GM21529 (cell line): ENCODE results near the gene USP11.

Experiments
- ATAC-seq: cut with Tn5 transposase; IDR thresholded peaks from one replicate; pipeline ENCODE4 v1.9.1; 2021; ENCODE audit not compliant: unreplicated experiment

The USP11 gene

DNA sequence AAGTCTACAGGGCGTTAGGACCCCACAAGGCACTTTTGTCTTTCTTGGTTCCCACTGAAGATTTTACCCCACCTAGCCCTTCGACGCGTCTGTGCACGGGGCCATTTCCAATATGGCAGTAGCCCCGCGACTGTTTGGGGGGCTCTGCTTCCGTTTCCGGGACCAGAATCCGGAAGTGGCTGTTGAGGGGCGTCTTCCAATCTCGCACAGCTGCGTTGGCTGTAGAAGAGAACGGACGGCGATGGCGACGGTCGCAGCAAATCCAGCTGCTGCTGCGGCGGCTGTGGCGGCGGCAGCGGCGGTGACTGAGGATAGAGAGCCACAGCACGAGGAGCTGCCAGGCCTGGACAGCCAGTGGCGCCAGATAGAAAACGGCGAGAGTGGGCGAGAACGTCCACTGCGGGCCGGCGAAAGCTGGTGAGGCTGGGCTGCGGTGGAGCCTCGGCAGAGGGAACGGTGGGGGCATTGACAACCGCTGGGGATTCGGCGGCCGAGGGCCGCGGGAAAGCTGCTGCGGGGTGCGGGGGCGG lies at the start of gene USP11:
Gene USP11, plus strand, starts transcription at position 207 of the 530 bp plus-strand sequence. Its CDS starts 35 bp downstream, at position 242.
- ATAC-seq: peak; percentile 29

DNA sequence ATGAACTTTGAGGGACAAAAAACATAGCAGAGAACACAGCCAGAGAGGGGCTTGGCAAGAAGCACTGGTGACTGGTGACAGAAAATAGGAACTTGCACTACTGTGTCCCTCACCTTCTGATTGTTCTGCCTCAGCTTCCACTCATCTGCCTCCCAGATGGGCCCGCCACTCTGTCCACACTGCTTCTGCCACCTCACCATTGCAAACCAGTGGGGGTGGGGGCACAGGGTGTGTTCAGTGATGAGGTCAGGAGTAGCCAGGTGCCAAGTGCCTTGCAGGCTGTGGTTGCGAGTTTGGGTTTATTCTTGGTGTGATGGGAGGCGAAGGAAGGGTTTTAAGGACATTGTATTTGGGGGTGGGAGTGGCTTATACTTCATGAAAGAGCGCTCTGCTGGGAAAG lies 48.3 kb upstream of the USP11 start:
- no peak for ATAC-seq

DNA sequence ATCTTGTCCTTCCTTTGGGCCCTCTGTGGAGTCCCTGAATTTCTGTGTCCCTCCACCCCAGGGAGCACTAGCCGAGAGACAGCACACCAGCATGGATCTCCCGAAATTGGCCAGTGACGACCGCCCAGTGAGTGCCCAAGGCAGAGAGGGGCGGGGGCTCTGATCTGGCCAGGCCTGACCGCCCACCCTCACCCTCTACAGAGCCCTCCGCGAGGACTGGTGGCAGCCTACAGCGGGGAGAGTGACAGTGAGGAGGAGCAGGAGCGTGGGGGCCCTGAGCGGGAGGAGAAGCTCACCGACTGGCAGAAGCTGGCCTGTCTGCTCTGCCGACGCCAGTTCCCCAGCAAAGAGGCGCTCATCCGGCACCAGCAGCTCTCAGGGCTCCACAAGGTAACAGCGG lies 47.6 kb upstream of the USP11 start:
- no peak for ATAC-seq

DNA sequence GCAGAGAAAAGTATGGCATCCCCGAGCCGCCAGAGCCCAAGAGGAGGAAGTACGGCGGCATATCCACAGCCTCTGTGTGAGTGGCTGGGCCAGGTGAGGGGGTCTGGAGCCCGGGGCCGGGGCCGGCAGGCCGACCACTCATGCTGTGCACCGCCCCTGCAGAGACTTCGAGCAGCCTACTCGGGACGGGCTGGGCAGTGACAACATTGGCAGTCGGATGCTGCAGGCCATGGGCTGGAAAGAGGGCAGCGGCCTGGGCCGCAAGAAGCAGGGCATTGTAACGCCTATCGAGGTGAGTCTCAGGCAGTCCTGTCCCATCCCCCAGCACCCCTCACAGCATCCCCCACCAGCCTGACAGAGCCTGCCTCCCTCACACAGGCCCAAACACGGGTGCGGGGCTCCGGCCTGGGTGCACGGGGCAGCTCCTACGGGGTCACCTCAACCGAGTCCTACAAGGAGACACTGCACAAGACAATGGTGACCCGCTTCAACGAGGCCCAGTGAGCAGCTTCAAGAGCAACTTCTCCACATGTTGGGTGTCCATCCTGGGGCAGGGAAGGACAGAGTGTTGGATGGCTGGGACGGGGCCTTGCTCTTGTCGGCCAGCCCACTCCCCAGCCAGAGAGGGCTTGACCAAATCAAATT lies 46.6 kb upstream of the USP11 start:
- no peak for ATAC-seq

DNA sequence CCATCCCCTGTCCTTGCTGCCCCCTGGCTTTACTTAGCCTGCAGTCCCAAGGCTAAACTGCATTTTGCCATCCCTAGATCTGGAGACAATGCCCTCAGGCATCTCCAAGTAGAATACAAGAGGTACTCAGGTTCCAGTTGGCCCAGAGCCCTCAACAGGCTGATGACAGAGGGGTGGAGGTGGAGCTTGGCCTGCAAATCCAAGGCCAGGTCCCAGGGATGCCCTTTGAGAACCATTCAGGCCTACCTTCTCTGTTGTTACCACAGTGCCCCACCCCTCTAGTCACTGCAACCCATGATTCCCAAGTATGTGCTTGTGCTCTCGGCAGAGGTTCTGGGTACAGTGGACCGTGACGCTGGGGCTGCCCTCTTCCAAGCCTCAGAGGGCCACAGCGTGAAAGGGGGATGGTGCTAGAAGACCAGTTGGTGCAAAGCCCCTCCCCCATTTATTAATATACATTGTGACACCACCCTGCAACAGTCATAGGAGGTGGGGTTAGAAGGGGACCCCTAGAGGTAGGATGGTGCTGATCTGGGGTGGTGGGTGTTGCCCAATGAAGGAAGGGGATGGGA lies 45.6 kb upstream of the USP11 start:
- ATAC-seq: no peak

DNA sequence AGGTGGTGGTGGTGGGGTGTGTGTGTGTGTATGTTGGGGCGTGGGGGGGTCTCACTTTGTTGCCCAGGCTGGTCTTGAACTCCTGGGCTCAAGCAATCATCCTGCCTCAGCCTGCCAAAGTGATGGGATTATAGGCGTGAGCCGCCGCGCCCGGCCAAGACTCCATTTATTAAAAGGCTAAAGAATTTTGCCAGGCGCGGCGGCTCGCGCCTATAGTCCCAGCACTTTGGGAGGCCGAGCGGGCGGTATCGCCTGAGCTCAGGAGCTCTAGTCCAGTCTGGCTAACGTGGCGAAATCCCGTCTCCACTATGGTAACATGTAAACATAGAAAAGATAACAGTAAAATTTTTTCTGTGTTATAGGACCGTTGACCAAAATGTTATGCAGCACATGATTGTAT lies 42.9 kb upstream of the USP11 start:
- no peak for ATAC-seq

DNA sequence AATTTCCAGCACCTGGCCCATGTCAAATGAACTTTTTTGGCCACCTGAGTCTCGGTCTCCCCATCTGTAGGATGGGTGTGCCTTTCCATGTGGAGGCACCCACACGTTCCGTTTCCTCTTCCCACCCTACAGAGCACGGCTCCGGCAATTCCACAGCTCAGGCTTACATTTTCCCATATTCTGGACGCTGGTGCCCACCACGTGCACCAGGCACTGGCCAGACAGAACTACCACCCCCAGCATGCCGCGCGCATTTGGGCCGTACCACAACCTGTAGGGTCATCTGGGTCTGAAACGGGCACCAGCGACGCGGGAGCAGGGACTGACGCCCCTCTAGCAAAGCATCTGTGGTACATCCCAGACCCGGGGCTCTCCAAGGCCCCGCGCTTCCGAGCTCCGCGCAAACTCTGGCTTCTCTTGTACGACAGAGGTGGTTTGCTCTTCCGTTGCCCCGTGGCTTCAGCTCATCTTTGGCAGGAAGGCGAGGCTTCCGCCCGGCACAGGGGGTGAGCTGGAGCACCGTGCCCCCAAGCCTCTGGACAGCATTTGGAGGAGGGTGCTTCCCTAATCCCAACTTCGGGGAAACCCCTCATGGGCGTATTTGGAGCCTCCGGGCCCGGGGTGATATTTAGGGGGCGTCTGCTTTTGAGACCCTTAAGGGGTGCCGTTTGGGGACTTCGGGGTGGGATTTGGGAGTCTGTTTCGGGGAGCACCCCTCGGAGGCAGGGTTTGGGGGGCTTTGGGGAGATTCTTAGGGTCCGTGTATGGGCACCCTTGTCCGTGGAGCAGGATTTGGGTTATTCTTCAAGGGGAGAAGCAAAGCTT lies 42.2 kb upstream of the USP11 start:
- ATAC-seq: peak; percentile 48

DNA sequence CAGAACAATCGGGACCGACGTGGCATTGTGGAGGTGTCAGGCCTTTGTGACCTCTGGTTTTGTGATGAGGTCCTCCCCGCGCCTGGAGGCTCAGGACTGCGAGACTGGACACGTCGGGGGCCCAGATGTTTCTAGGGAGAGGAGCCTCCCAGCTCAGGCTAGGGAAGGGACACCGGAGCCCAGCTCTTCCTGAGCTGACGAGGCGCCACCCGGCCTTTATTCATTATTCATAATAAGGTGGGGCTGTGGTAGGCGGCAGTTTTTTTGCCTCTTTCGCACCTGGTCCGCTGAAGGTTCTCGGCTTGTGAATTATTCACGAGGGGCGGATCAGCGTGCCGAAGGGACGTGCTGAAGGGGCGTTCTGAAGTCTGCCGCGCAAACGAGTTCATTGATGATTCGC lies 41.5 kb upstream of the USP11 start:
- ATAC-seq: no peak

DNA sequence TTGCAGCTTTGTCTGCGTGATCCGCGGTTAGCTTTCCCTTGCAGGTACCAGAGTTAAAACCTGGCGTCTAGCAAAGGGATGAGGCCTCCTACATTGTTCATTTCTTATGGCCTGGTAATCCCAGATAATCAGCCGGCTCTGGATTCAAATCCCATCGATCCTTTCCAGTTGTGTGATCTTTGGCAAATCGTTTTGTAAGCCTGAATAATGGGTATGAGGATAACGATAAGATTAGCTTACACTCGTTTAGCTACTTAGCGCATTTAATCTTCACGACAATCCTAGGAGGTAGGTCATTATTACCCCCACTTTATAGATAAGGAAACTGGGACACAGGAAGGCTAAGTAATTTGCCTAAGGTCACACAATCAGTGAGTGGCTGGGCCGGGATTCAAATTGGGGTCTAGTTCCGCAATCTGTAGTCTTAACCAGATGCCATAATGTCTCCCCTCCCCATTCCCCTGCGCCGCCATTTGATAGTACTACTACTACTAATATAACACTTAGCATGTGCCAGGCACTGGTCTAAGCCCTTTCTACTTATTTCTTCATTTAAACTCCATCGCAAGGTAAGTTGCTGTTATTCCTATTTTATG lies 40.9 kb upstream of the USP11 start:
- ATAC-seq: no peak

DNA sequence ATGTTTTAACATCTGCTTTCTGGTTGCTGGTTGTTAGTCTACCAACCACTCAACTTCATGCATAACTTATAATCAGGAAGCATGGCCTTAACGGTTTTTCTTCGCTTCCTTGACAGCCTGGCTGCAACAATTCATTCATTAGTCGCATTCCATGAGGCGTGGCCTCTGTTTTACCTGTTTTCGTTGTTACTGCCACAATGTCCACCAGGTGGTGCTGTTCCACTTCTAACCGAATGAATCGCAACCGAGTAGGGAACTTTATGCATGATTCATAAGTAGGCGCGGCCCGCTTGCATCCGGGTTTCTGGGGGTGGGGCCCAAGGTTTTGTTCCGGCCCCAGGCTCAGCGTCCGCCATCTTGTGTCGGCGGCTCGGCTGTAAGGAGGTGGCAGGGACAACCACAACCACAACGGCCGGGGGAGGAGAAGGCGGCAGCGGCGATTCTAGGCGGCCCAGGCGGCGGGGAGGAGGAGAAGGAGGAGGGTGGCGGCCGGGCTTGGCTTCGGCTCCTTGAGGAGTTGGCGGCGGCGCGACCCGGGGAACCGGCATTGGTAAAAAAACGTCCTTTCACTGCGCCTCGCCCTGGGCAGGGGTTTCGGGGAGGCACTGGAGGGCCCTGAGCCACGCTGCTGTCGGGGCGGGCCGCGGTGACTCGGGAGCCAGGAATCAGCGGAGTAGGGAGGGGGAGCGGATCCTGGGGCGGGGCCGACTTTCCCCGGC lies 39.2 kb upstream of the USP11 start, which contains the start of gene UBA1:
Gene UBA1, plus strand, starts transcription at position 355 of the 719 bp plus-strand sequence. CDS start 4,974 bp downstream, outside the sequence.
- ATAC-seq: peak; percentile 77

DNA sequence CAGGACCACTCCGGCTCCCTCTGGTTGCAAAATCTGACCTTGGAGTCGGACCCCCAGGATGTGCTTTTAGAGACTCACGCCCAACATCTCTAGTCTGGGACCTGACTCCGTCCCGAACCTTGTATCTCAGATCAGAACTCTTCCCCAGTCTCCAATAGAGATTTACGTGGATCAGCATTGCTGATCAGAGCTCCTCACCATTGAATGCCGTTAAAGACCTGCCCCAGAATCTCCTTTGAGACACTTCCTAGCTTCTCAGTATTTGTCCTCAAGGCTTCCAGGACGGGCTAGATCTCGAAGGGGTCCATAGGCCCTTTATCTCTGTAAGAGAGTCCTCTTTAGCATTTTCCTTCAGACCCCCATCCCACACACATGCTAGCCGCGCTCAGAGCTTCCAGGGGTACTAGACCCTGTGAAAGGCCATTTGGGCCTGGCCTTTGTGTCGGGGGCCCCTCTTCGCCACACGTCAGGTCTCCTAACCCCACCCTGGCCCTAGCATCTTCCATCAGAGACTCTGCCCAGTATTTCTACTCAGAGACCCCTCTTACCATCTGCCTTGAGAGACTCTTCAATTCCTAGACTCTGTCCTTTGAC lies 38.5 kb upstream of the USP11 start:
- ATAC-seq: no peak

DNA sequence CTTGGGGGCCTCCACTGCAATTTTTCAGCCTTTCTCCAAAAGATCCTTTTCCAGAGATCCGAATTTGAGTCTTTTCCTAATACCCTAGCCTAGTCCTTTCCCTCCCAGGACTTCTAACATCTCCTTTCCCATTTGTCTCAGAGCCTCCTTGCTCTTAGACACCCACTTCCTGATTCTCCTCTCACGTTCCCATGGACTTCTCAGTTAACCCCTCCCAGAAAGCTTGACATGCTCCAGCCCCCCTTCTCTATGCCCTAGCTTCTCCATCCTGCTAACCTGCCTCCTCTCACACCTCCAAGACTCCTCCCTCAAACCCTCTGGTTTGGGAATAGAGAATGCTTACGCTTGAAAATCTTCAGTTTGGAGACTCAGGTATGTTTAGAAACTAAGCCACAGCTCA lies 36.7 kb upstream of the USP11 start:
- ATAC-seq: no peak

DNA sequence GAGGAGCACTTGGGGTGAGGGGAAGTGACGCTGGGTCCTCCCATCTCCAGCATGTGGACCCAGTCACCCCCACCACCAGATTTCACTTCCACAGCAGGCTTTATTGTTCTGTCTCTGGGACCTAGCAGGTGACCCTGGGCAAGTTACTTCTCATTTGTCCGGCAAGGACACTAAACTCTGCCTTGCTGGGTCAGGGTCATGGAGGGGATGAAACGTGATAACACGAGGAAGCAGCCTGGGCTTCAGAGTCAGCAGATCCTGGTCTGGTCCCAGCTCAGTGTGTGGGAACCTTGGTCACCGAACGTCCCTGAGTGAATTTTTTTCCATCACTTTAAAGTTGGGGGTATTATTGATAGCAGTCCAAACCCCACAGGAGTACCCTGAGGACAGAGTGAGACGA lies 35.3 kb upstream of the USP11 start:
- ATAC-seq: no peak

DNA sequence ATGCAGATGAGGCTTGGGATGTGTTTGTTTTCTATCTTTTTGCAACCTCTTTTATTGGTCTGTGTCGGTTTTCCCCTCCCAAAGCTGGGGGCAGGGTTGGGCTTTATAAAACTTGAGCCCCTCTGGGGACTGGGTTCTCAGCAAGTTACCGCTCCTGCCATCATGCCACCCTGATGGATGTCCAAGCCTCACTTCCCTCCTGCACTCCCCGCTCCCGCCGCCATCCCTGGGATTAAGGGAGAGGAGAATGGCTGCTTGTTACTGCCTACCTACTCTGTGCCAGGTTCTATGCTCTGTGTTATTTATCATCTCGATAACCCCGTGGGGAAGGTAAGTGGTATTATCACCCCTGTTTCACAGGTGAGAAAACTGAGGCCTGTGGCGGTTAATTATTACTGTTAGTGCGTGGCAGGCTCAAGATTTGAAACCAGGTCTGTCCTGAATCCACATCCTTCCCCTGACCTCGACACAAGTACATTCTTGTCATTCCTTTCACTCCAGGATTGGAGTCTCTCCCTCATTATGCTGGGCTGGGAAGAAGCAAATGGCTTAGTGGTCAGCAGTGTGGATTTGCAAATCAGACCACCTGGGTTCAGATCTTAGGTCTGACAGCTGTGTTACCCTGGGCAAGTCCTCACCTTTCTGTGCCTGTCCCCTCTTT lies 34.7 kb upstream of the USP11 start:
- no peak for ATAC-seq

DNA sequence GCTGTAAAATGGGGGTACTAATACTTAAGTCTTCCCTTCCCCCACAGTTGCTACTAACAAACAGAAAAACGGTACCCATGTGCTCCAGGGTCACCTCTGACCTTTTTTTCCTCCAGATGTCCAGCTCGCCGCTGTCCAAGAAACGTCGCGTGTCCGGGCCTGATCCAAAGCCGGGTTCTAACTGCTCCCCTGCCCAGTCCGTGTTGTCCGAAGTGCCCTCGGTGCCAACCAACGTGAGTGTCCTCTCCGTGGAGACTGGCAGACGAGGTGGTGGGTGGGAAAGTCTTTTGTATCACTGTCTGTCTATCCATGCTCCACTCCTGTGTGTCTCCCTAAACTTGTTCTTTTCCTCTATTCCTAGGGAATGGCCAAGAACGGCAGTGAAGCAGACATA lies 34.1 kb upstream of the USP11 start:
- no peak for ATAC-seq

DNA sequence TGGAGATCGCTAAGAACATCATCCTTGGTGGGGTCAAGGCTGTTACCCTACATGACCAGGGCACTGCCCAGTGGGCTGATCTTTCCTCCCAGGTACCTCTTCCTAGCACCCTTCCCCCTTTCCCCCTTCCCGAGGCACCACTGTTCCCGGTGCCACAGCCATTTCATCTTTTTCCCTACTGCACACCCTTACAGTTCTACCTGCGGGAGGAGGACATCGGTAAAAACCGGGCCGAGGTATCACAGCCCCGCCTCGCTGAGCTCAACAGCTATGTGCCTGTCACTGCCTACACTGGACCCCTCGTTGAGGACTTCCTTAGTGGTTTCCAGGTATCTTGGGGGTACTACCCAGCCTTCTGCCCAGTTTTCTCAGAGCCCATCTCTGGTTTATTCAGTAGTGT lies 33.5 kb upstream of the USP11 start:
- no peak for ATAC-seq

DNA sequence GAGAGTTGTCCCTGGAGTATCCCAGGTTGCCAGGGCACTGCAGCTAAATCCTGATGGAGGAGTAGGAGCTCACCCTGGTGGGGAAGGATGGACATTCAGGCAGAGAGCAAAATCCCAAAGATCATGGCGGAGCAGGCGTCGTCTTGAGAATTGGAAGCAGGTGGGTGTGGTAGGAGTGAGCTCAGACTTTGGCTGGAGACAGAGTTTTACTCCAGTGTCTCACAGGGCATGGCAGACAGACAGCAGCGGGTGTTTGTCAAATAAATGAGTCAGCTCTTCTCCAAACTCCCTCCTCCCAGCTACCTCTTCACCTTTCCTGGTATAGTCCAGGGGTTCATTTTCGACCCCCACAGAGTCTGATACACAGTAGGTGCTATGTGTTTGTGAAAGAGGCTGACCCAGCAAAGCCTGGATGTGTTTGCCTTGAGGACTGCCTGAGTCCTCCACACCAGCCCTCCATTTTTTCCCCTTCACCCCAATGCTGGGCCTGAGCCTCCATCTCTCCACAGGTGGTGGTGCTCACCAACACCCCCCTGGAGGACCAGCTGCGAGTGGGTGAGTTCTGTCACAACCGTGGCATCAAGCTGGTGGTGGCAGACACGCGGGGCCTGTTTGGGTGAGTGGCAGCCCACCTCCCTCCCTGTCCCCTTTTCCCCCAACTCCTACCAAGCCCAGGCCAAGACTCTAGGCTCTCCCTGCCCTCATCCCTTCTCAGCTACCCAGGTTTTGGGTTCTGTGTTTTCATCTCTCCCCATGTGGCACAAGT lies 32.2 kb upstream of the USP11 start:
- ATAC-seq: no peak

DNA sequence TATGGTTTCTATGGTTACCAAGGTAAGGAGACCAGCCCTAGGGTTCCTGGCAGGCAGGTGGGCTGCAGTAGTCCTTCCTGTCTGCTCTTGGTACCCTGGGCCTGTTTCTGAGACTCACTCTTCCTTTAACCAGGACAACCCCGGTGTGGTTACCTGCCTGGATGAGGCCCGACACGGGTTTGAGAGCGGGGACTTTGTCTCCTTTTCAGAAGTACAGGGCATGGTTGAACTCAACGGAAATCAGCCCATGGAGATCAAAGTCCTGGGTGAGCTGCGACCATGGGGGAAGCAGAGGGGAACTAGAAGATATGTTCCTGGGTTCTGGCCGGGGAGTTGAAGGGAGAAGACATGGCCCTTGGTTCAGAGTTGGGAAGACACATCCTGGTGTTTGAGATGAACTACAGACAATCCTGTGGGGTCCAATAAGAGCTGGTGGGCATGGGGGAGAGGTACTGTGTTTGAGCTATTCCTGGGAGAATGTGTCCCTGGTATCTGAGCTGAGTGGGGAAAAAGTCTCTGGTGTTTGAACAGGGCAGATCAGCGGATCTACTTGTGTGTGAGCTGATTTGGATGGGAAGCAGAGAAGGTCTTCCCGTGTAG lies 31.4 kb upstream of the USP11 start:
- no peak for ATAC-seq

DNA sequence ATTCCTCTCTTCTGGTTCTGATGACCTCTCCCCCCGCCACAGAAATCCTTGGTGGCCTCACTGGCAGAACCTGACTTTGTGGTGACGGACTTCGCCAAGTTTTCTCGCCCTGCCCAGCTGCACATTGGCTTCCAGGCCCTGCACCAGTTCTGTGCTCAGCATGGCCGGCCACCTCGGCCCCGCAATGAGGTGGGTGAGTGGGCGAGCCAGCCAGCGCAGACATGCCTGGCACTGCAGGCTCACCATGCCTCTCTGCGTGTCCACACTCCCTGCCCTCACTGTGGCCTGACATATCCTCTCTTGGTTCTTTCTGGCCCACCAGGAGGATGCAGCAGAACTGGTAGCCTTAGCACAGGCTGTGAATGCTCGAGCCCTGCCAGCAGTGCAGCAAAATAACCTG lies 30.5 kb upstream of the USP11 start:
- no peak for ATAC-seq
